Measurements from ENCODE around the gene ARPP19. TPM values are rescaled to one million over a fixed set of nuclear protein-coding genes. Genes with fewer than 3 reads are reported as not detected.
"Not testable (repeated sequence)": the region's sequence is repeated elsewhere in the genome, so short reads cannot be mapped to it uniquely, and the experiment has no call there.

ARPP19 gene
- total RNA-seq, 1 donor from 2014 or later: 165 TPM

- no peak for DNase-seq (ENCODE audit: low read depth, low spot score)
Observed at GRCh38 chr15:52551762-52552161, 17.1 kb downstream of the ARPP19 start.

- DNase-seq (ENCODE audit: low read depth, low spot score): not testable (repeated sequence)
Observed at GRCh38 chr15:52551186-52551585, 17.6 kb downstream of the ARPP19 start.

- no peak for DNase-seq (ENCODE audit: low read depth, low spot score)
Observed at GRCh38 chr15:52546031-52546751, 22.6 kb downstream of the ARPP19 start.

- DNase-seq (ENCODE audit: low read depth, low spot score): no peak
Observed at GRCh38 chr15:52540374-52541012, 28.3 kb downstream of the ARPP19 start.

GRCh38 chr15:52537459-52537858 lies 31.4 kb downstream of the ARPP19 start:
- DNase-seq (ENCODE audit: low read depth, low spot score): no peak

GRCh38 chr15:52532427-52532826 lies 36.4 kb downstream of the ARPP19 start:
- no peak for DNase-seq (ENCODE audit: low read depth, low spot score)

GRCh38 chr15:52529940-52530339 lies 38.9 kb downstream of the ARPP19 start:
- DNase-seq (ENCODE audit: low read depth, low spot score): no peak

GRCh38 chr15:52529341-52529924 lies 39.4 kb downstream of the ARPP19 start:
- no peak for DNase-seq (ENCODE audit: low read depth, low spot score)

GRCh38 chr15:52528564-52529340 lies 40.1 kb downstream of the ARPP19 start, which contains the start of gene MYO5A:
Gene MYO5A (minus strand): TSS chr15:52528880. CDS start chr15:52528806, 74 bp downstream.
- peak; percentile 36 for DNase-seq (ENCODE audit: low read depth, low spot score)

GRCh38 chr15:52527911-52528563 lies 40.8 kb downstream of the ARPP19 start:
- no peak for DNase-seq (ENCODE audit: low read depth, low spot score)

- no peak for DNase-seq (ENCODE audit: low read depth, low spot score)
Observed at GRCh38 chr15:52527196-52527910, 41.5 kb downstream of the ARPP19 start.

GRCh38 chr15:52524223-52525136 lies 44.4 kb downstream of the ARPP19 start:
- DNase-seq (ENCODE audit: low read depth, low spot score): no peak

- DNase-seq (ENCODE audit: low read depth, low spot score): no peak
Observed at GRCh38 chr15:52523647-52524046, 45.2 kb downstream of the ARPP19 start.

- peak; percentile 22 for DNase-seq (ENCODE audit: low read depth, low spot score)
Observed at GRCh38 chr15:52523192-52523591, 45.6 kb downstream of the ARPP19 start.

- no peak for DNase-seq (ENCODE audit: low read depth, low spot score)
Observed at GRCh38 chr15:52521682-52522081, 47.1 kb downstream of the ARPP19 start.

GRCh38 chr15:52520421-52520820 lies 48.4 kb downstream of the ARPP19 start:
- no peak for DNase-seq (ENCODE audit: low read depth, low spot score)

- DNase-seq (ENCODE audit: low read depth, low spot score): no peak
Observed at GRCh38 chr15:52518487-52519371, 50.1 kb downstream of the ARPP19 start.

GRCh38 chr15:52517014-52517413 lies 51.8 kb downstream of the ARPP19 start:
- no peak for DNase-seq (ENCODE audit: low read depth, low spot score)

- DNase-seq (ENCODE audit: low read depth, low spot score): no peak
Observed at GRCh38 chr15:52515343-52515742, 53.5 kb downstream of the ARPP19 start.
